ENCODE measurements around the gene INHBA. TPM values are rescaled to one million over a fixed set of nuclear protein-coding genes. Genes with fewer than 3 reads are reported as not detected.

Gene INHBA
- total RNA-seq, result 69.8 and 186 TPM in 2 replicates

DNA sequence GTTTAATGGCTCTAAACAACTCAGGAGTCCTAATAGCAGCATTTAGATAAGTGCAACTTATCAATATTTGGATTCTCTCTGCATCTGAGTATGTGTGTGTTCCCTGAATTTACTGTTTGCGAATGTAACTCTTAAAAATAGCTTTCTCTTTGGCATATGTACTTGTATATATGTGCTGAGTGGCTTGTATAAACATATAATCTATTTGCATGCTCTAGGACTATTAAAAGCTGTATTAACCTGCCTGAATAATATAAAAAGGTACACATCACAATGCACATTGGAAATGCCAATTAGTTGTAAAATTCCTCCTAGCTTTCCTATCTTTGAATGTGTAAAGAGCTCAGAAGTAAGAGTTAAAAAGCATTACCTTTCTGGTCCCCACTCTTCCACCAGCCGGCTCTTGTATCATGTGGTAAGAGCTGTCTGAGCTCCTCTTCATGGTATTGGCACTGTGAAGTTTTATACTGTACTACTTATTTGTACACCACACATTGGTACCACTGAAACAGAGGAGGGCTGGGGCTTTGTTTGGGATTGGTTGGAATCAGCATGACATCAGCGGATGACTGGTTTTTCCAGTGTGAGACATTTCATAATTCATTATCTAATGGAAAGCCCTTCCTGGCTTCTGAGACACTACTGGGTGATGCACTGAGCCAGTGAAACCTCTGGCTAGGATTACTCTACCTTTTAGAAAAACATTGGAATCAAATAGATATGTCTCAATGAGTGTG lies at the start of gene INHBA:
INHBA (minus strand) TSS at position 456 of the 737 bp plus-strand sequence. CDS start 2,716 bp downstream, outside the sequence.

